Activated CD8-positive, alpha-beta memory T cell treated with anti-CD3 and anti-CD28 coated beads, Interleukin-2, amount 10 ng/mL, durations not matched to agents 7 days and 5 days (primary cell): ENCODE results near the gene SLC9A9. TPM values are rescaled to one million over a fixed set of nuclear protein-coding genes. Genes with fewer than 3 reads are reported as not detected.
A peak's percentile ranks its signal among the peaks of the same experiment; 100 is the strongest.

Experiments used
- ATAC-seq: fragments of 150-1000 bp; cut with Tn5 transposase; one replicate; pipeline ENCODE4 v1.10.0; 2021; ENCODE audit warnings: moderate library complexity
- CTCF ChIA-PET: fragments of 350-600 bp; sonication (Branson Sonifier 250); formaldehyde crosslinking; loops from one replicate; lab custom pipeline; 2021; ENCODE audit warnings: antibody characterized with exemption; lab: Charles Lee
- DNase-seq: peaks from one replicate; pipeline ENCODE4 v3.0.0-alpha.2; 2020
- H3K27ac Mint-ChIP-seq: one replicate; pipeline ENCODE4 v1.8.0; 2021; ENCODE audit warnings: mild to moderate bottlenecking, mixed read lengths
- H3K27me3 Mint-ChIP-seq: one replicate; pipeline ENCODE4 v1.8.0; 2021; ENCODE audit warnings: mixed read lengths
- H3K36me3 Mint-ChIP-seq: one replicate; pipeline ENCODE4 v1.8.0; 2021; ENCODE audit warnings: mild to moderate bottlenecking, mixed read lengths
- H3K4me1 Mint-ChIP-seq: one replicate; pipeline ENCODE4 v1.8.0; 2021; ENCODE audit warnings: mixed read lengths
- H3K4me3 Mint-ChIP-seq: one replicate; pipeline ENCODE4 v1.8.0; 2021; ENCODE audit warnings: mild to moderate bottlenecking, moderate library complexity, mixed read lengths
- H3K9me3 Mint-ChIP-seq: one replicate; pipeline ENCODE4 v1.8.0; 2022; ENCODE audit warnings: low read depth, mixed read lengths
- total RNA-seq, 2 experiments: library from RNA; stranded (reverse); gene quantifications; one replicate each; pipeline ENCODE4 v1.2.3, GENCODE V29; 2021

Gene SLC9A9
- total RNA-seq, 2 experiments from 2014 or later, result 6.8 to 10.8 TPM

- ATAC-seq, result no peak
- CTCF ChIA-PET, result no interaction called here
Observed at GRCh38 chr3:143650827-143651226, 197.4 kb downstream of the SLC9A9 start.

GRCh38 chr3:143650120-143650519 lies 198.1 kb downstream of the SLC9A9 start:
- Mint-ChIP-seq H3K9me3 (no peaks in the 10 kb centered on the region), H3K36me3 (peaks cover 2% of the 10 kb centered on the region), H3K27me3 (no peaks in the 10 kb centered on the region), H3K4me3 (no peak overlapping the region), H3K27ac (no peak overlapping the region), H3K4me1 (no peaks in the 10 kb centered on the region)
- ATAC-seq (no peak), DNase-seq (no peak)
- CTCF ChIA-PET, result no interaction called here

More at GRCh38 chr3:143650827-143651226, 197.4 kb downstream of the SLC9A9 start:
- Mint-ChIP-seq H3K4me3 (no peak overlapping the region), H3K27ac (no peak overlapping the region), H3K4me1 (no peaks in the 10 kb centered on the region), H3K36me3 (peaks cover 2% of the 10 kb centered on the region), H3K9me3 (no peaks in the 10 kb centered on the region), H3K27me3 (no peaks in the 10 kb centered on the region)
- no peak for DNase-seq

- no peak for ATAC-seq
- no peaks in the 10 kb centered on the region for H3K4me1 Mint-ChIP-seq
- CTCF ChIA-PET, result no interaction called here
- H3K27ac Mint-ChIP-seq, result no peak overlapping the region
- DNase-seq, result no peak
- H3K27me3 Mint-ChIP-seq, result no peaks in the 10 kb centered on the region
- H3K9me3 Mint-ChIP-seq, result no peaks in the 10 kb centered on the region
- peaks cover 2% of the 10 kb centered on the region for H3K36me3 Mint-ChIP-seq
- no peak overlapping the region for H3K4me3 Mint-ChIP-seq
Observed at GRCh38 chr3:143648708-143649107, 199.6 kb downstream of the SLC9A9 start.

GRCh38 chr3:143648218-143648617 lies 200.1 kb downstream of the SLC9A9 start:
- Mint-ChIP-seq H3K27me3 (no peaks in the 10 kb centered on the region), H3K9me3 (no peaks in the 10 kb centered on the region), H3K27ac (no peak overlapping the region), H3K4me1 (no peaks in the 10 kb centered on the region), H3K4me3 (no peak overlapping the region), H3K36me3 (peaks cover 2% of the 10 kb centered on the region)
- ATAC-seq, result no peak
- no peak for DNase-seq
- CTCF ChIA-PET, result no interaction called here

- H3K4me3 Mint-ChIP-seq, result no peak overlapping the region
- H3K36me3 Mint-ChIP-seq, result peaks cover 5% of the 10 kb centered on the region
- H3K4me1 Mint-ChIP-seq, result no peaks in the 10 kb centered on the region
- DNase-seq (no peak), ATAC-seq (no peak)
- H3K27ac Mint-ChIP-seq, result no peak overlapping the region
- CTCF ChIA-PET, result interaction anchor here (2.1 kb wide), 1 partner anchor 523 kb away, joined by 7 read pairs; no protein-coding TSS in a partner anchor
- H3K27me3 Mint-ChIP-seq, result no peaks in the 10 kb centered on the region
- H3K9me3 Mint-ChIP-seq, result peaks cover 2% of the 10 kb centered on the region
Observed at GRCh38 chr3:143644370-143645089, 203.7 kb downstream of the SLC9A9 start.

GRCh38 chr3:143643905-143644304 lies 204.4 kb downstream of the SLC9A9 start:
- no peaks in the 10 kb centered on the region for H3K4me1 Mint-ChIP-seq
- CTCF ChIA-PET, result interaction anchor here (2.1 kb wide), 1 partner anchor 523 kb away, joined by 7 read pairs; no protein-coding TSS in a partner anchor
- H3K36me3 Mint-ChIP-seq, result peaks cover 5% of the 10 kb centered on the region
- ATAC-seq (no peak), DNase-seq (no peak)
- H3K27me3 Mint-ChIP-seq, result no peaks in the 10 kb centered on the region
- no peak overlapping the region for H3K27ac Mint-ChIP-seq
- H3K9me3 Mint-ChIP-seq, result peaks cover 2% of the 10 kb centered on the region
- no peak overlapping the region for H3K4me3 Mint-ChIP-seq

- ATAC-seq, result no peak
- H3K9me3 Mint-ChIP-seq, result peaks cover 11% of the 10 kb centered on the region
- CTCF ChIA-PET, result no interaction called here
- DNase-seq, result no peak
- no peaks in the 10 kb centered on the region for H3K27me3 Mint-ChIP-seq
- peaks cover 7% of the 10 kb centered on the region for H3K36me3 Mint-ChIP-seq
- H3K4me1 Mint-ChIP-seq, result no peaks in the 10 kb centered on the region
- H3K27ac Mint-ChIP-seq, result no peak overlapping the region
- H3K4me3 Mint-ChIP-seq, result no peak overlapping the region
Observed at GRCh38 chr3:143640774-143641173, 207.5 kb downstream of the SLC9A9 start.

- CTCF ChIA-PET, result no interaction called here
- no peak overlapping the region for H3K4me3 Mint-ChIP-seq
Observed at GRCh38 chr3:143637133-143637532, 211.1 kb downstream of the SLC9A9 start.

GRCh38 chr3:143634991-143635390 lies 213.3 kb downstream of the SLC9A9 start:
- no peaks in the 10 kb centered on the region for H3K27me3 Mint-ChIP-seq
- CTCF ChIA-PET, result no interaction called here
- ATAC-seq (no peak), DNase-seq (no peak)
- H3K4me3 Mint-ChIP-seq, result no peak overlapping the region
- peaks cover 9% of the 10 kb centered on the region for H3K9me3 Mint-ChIP-seq
- peaks cover 2% of the 10 kb centered on the region for H3K36me3 Mint-ChIP-seq
- no peaks in the 10 kb centered on the region for H3K4me1 Mint-ChIP-seq
- H3K27ac Mint-ChIP-seq, result no peak overlapping the region

More at GRCh38 chr3:143637133-143637532, 211.1 kb downstream of the SLC9A9 start:
- Mint-ChIP-seq H3K4me1 (no peaks in the 10 kb centered on the region), H3K9me3 (peaks cover 11% of the 10 kb centered on the region), H3K27me3 (no peaks in the 10 kb centered on the region), H3K36me3 (peaks cover 7% of the 10 kb centered on the region), H3K27ac (no peak overlapping the region)
- ATAC-seq (no peak), DNase-seq (no peak)

- Mint-ChIP-seq H3K36me3 (peaks cover 2% of the 10 kb centered on the region), H3K9me3 (peaks cover 9% of the 10 kb centered on the region), H3K27me3 (no peaks in the 10 kb centered on the region), H3K4me3 (no peak overlapping the region), H3K27ac (no peak overlapping the region), H3K4me1 (no peaks in the 10 kb centered on the region)
- no peak for ATAC-seq
- CTCF ChIA-PET, result no interaction called here
- DNase-seq, result no peak
Observed at GRCh38 chr3:143634427-143634826, 213.8 kb downstream of the SLC9A9 start.

GRCh38 chr3:143633816-143634215 lies 214.5 kb downstream of the SLC9A9 start:
- Mint-ChIP-seq H3K27me3 (no peaks in the 10 kb centered on the region), H3K4me3 (no peak overlapping the region), H3K36me3 (peaks cover 2% of the 10 kb centered on the region), H3K27ac (no peak overlapping the region), H3K9me3 (peaks cover 9% of the 10 kb centered on the region), H3K4me1 (no peaks in the 10 kb centered on the region)
- ATAC-seq (no peak), DNase-seq (no peak)
- CTCF ChIA-PET, result no interaction called here

- no peaks in the 10 kb centered on the region for H3K9me3 Mint-ChIP-seq
- H3K4me1 Mint-ChIP-seq, result peaks cover 6% of the 10 kb centered on the region
- no peak overlapping the region for H3K27ac Mint-ChIP-seq
- DNase-seq (no peak), ATAC-seq (no peak)
- CTCF ChIA-PET, result interaction anchor here (0.5 kb wide), 1 partner anchor 1598 kb away, joined by 3 read pairs; no protein-coding TSS in a partner anchor
- no peaks in the 10 kb centered on the region for H3K27me3 Mint-ChIP-seq
- no peak overlapping the region for H3K4me3 Mint-ChIP-seq
- no peaks in the 10 kb centered on the region for H3K36me3 Mint-ChIP-seq
Observed at GRCh38 chr3:143629726-143630125, 218.5 kb downstream of the SLC9A9 start.

- no peak for DNase-seq
- Mint-ChIP-seq H3K36me3 (no peaks in the 10 kb centered on the region), H3K4me3 (no peak overlapping the region), H3K27ac (no peak overlapping the region), H3K27me3 (no peaks in the 10 kb centered on the region), H3K4me1 (peaks cover 6% of the 10 kb centered on the region), H3K9me3 (no peaks in the 10 kb centered on the region)
- no peak for ATAC-seq
- CTCF ChIA-PET, result no interaction called here
Observed at GRCh38 chr3:143628971-143629370, 219.3 kb downstream of the SLC9A9 start.

- H3K4me3 Mint-ChIP-seq, result no peak overlapping the region
- no peaks in the 10 kb centered on the region for H3K9me3 Mint-ChIP-seq
- H3K4me1 Mint-ChIP-seq, result peaks cover 6% of the 10 kb centered on the region
- no peaks in the 10 kb centered on the region for H3K36me3 Mint-ChIP-seq
- ATAC-seq (peak; percentile 53), DNase-seq (peak; percentile 56)
- CTCF ChIA-PET, result interaction anchor here (1.4 kb wide), 1 partner anchor 47 kb away, joined by 4 read pairs; no protein-coding TSS in a partner anchor
- no peaks in the 10 kb centered on the region for H3K27me3 Mint-ChIP-seq
- H3K27ac Mint-ChIP-seq, result no peak overlapping the region
Observed at GRCh38 chr3:143627336-143627735, 220.9 kb downstream of the SLC9A9 start.
